Measurements from ENCODE around the gene ITGA1. TPM values are rescaled to one million over a fixed set of nuclear protein-coding genes. Genes with fewer than 3 reads are reported as not detected.

The ITGA1 gene
- total RNA-seq, 1 donor from 2014 or later, result 3.0 TPM

DNA sequence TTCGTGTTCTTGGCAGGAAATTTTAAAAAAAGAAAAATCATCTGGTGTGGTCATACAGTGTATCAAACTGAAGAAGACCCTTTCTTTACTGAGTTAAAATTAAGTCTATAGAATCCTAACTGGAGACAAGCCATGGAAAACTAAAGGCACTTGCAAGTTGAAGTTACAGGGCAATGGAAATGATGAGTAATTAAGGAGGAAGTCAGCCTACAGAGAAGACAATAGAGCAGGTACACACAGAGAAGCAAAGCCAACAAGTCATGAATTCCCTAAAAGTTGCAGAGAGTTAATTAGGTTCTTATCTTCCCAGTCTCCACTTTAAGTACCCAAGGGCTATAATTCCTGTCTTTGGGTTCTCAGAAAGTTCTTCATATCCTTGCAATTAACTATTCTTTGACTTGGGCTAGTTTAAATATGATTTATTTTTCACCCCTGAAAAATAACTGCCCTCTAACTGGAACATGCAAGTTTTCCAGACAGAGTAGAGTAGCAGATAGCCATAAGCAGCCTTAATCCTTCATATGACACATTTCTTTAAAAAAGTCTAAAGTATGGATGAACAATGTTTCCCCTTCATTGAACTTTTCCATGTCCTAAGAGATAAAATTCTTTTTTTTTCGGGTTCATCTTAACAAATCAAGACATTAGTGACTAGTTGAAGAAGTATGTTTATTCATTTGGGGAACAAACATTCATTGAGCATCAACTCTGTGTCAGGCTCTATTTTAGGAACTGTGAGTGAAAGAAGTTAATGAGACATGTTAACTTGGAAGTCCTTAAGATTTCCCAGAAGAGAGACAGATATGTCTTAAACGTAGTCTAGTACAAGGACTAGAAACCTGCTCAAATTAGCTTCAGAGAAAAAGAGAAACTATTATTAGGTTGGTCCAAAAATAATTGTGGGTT is 196.3 kb downstream of the ITGA1 start:
- Mint-ChIP-seq H3K4me1 (peaks cover 4% of the 10 kb centered on the region), H3K9me3 (peaks cover 3% of the 10 kb centered on the region), H3K36me3 (ENCODE audit: low read depth) (peaks cover 4% of the 10 kb centered on the region), H3K27me3 (ENCODE audit: low read depth) (peaks cover 43% of the 10 kb centered on the region), H3K4me3 (no peak overlapping the region), H3K27ac (ENCODE audit: unreplicated experiment) (no peak overlapping the region)
- no peak for DNase-seq (ENCODE audit: low read depth, low spot score)
- TF ChIP-seq, protein P1, sequence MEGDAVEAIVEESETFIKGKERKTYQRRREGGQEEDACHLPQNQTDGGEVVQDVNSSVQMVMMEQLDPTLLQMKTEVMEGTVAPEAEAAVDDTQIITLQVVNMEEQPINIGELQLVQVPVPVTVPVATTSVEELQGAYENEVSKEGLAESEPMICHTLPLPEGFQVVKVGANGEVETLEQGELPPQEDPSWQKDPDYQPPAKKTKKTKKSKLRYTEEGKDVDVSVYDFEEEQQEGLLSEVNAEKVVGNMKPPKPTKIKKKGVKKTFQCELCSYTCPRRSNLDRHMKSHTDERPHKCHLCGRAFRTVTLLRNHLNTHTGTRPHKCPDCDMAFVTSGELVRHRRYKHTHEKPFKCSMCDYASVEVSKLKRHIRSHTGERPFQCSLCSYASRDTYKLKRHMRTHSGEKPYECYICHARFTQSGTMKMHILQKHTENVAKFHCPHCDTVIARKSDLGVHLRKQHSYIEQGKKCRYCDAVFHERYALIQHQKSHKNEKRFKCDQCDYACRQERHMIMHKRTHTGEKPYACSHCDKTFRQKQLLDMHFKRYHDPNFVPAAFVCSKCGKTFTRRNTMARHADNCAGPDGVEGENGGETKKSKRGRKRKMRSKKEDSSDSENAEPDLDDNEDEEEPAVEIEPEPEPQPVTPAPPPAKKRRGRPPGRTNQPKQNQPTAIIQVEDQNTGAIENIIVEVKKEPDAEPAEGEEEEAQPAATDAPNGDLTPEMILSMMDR (conservative IDR thresholded peaks at IDR 0.05), result no peak

DNA sequence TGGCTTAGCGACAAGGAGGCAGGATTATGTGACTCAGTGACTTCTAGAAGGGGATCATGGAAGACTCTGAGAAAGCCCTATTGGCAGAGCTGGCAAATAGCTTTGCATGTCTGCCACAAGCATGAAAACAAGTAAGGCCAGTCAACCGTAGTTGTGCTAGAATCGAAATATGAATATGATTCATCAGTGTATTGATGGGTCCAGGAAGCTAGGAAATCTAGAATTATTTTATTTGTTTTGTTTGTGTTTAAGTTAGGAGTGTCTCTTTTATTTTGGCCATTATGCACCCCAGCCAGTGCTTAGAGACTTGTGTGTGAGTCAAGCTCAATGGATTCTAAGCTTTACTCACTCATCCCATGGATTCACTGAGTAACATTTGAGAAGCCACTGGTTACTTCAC is 197.6 kb downstream of the ITGA1 start:
- Mint-ChIP-seq H3K27ac (ENCODE audit: unreplicated experiment) (no peak overlapping the region), H3K9me3 (peaks cover 3% of the 10 kb centered on the region), H3K4me1 (peaks cover 9% of the 10 kb centered on the region), H3K36me3 (ENCODE audit: low read depth) (peaks cover 4% of the 10 kb centered on the region), H3K27me3 (ENCODE audit: low read depth) (peaks cover 50% of the 10 kb centered on the region), H3K4me3 (no peak overlapping the region)
- TF ChIP-seq, protein P1 (conservative IDR thresholded peaks at IDR 0.05), result no peak
- no peak for DNase-seq (ENCODE audit: low read depth, low spot score)

DNA sequence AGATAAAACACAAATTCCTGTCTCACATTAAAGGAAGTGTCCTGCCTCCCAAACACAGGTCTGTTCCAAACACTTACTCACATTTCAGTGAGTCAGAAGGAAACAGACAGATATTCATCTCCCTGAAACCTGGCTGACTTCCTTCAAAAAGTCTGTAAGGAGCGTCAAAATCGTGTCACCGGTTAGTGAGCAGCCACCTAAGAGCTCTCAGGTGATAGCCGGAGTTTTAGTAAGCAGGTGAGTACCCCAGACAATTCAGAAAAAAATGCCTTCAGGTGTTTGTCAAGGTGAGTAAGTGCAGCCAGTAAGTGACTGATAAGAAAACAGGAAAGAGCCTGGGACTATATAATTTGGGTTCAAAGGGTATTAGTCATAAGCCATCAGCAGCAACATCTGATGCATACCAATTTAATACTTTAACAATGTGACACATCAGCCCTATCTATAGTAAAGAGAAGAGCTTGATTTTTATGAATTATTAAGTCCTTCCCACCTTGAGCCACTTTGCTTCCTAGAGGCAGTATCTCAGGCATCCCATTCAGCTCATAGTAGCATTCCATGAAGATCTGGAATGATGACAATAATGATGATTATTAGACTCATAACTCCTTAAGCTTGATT is 200.1 kb downstream of the ITGA1 start:
- H3K27me3 Mint-ChIP-seq (ENCODE audit: low read depth), result peaks cover 73% of the 10 kb centered on the region
- TF ChIP-seq, protein P1 (conservative IDR thresholded peaks at IDR 0.05), result no peak
- DNase-seq (ENCODE audit: low read depth, low spot score), result no peak
- peaks cover 4% of the 10 kb centered on the region for H3K36me3 Mint-ChIP-seq (ENCODE audit: low read depth)
- peak overlapping the region; percentile 78 for H3K4me3 Mint-ChIP-seq
- peaks cover 3% of the 10 kb centered on the region for H3K9me3 Mint-ChIP-seq
- H3K4me1 Mint-ChIP-seq, result peaks cover 11% of the 10 kb centered on the region
- no peak overlapping the region for H3K27ac Mint-ChIP-seq (ENCODE audit: unreplicated experiment)

DNA sequence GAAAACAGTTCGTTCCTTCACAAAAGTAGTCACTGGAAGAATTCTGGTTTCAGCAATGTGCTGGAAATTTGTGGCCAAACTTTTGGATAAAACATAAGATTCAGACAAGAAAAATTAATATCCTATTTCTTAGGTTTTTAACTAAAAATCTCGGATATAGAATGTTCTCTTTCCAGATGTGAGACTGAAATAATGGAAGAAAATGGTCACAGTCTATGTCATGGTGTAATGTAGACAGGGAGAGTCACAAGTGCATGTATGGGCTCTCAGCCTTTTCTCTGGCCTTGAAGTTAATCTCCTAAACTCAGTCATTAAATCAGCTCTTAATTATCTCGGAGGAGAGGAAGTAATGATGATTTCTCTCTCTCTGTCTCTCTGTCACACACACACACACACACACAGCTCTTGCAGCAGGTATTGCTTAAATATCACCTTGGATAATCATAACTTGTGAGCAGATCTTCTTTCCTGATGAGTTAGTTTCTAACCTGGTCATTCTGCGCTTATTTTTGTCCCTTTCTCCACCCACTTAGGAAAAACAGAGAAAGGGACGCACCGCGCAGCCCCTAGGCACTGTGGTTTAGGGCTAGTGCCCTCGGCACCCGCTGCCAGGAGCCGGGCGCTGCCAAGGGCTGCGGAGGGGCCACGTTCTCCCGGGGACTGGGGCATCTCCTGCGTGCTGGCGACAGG is 200.8 kb downstream of the ITGA1 start:
- H3K27me3 Mint-ChIP-seq (ENCODE audit: low read depth), result peaks cover 80% of the 10 kb centered on the region
- H3K36me3 Mint-ChIP-seq (ENCODE audit: low read depth), result peaks cover 4% of the 10 kb centered on the region
- H3K4me1 Mint-ChIP-seq, result peaks cover 11% of the 10 kb centered on the region
- DNase-seq (ENCODE audit: low read depth, low spot score), result no peak
- peaks cover 3% of the 10 kb centered on the region for H3K9me3 Mint-ChIP-seq
- H3K27ac Mint-ChIP-seq (ENCODE audit: unreplicated experiment), result no peak overlapping the region
- TF ChIP-seq, protein P1 (conservative IDR thresholded peaks at IDR 0.05), result no peak
- peak overlapping the region; percentile 78 for H3K4me3 Mint-ChIP-seq

DNA sequence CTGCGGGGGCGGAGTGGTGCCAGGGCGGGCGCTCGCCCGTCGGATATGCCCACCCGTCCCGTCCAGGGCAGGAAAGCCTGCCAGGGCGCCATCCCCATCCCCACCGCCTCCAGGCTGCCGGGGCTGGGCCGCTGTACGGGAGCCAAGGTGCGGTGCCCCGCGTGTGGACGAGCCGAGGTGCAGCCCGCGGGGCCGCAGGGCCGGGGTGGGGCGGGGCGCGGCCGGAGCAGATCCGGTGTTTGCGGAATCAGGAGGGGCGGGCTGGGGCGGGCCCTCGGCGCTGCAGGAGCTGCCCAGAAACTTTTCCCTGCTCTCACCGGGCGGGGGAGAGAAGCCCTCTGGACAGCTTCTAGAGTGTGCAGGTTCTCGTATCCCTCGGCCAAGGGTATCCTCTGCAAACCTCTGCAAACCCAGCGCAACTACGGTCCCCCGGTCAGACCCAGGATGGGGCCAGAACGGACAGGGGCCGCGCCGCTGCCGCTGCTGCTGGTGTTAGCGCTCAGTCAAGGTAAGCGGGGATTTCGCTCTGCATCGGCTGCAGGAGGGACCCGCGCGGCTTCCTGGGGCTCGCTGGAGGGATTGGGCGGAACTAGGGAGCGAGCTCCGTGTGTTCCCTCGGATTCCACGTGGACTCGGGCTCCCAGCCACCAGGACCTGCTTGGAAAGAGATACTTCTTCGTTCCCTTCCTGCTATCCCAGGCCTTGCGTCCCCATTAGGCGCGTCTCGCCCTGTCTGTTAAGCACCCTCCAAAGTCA is 201.5 kb downstream of the ITGA1 start, which contains the start of gene ITGA2:
TSS of gene ITGA2 (plus strand) at position 328 of the 756 bp plus-strand sequence. CDS start at position 445, 117 bp downstream.
- Mint-ChIP-seq H3K9me3 (peaks cover 3% of the 10 kb centered on the region), H3K4me3 (peak within 1 kb of the TSS; percentile 86), H3K27ac (ENCODE audit: unreplicated experiment) (no peak within 1 kb of the TSS), H3K4me1 (peaks cover 11% of the 10 kb centered on the region), H3K36me3 (ENCODE audit: low read depth) (peaks cover 4% of the 10 kb centered on the region), H3K27me3 (ENCODE audit: low read depth) (peaks cover 82% of the 10 kb centered on the region)
- peak; percentile 27 for DNase-seq (ENCODE audit: low read depth, low spot score)
- TF ChIP-seq, protein P1 (conservative IDR thresholded peaks at IDR 0.05), result no peak

Data from neural crest cell (in vitro differentiated cells).